Activated CD4-positive, alpha-beta T cell treated with anti-CD3 and anti-CD28 coated beads, Interleukin-2, amount 50 U/mL, for 48 hours (primary cell): ENCODE data around the gene SLC35A3.
"Not testable (repeated sequence)": the region's sequence is repeated elsewhere in the genome, so short reads cannot be mapped to it uniquely, and the experiment has no call there.

Experiments used
- DNase-seq, 2 experiments: peaks; one replicate each; pipeline ENCODE4 v3.0.0-alpha.2; 2020

Gene SLC35A3

DNA sequence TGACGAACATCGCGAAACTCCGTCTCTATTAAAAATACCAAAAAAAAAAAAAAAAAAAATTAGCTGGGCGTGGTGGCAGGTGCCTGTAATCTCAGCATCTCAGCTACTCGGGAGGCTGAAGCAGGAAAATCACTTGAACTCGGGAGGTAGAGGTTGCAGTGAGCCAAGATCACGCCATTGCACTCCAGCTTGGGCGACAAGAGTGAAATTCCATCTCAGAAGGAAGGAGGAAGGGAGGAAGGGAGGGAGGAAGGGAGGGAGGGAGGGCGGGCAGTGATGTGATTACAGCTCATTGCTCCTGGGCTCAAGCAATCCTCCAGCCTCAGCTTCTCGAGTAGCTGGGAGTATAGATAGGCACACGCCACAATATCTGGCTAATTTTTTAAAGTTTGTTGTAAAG is 7.5 kb downstream of the SLC35A3 start:
- DNase-seq, result not testable (repeated sequence)

- no peak for DNase-seq
Measured at GRCh38 chr1:99978218-99978617, 8.4 kb downstream of the SLC35A3 start.

- no peak for DNase-seq
Measured at GRCh38 chr1:99979091-99979490, 9.3 kb downstream of the SLC35A3 start.

DNA sequence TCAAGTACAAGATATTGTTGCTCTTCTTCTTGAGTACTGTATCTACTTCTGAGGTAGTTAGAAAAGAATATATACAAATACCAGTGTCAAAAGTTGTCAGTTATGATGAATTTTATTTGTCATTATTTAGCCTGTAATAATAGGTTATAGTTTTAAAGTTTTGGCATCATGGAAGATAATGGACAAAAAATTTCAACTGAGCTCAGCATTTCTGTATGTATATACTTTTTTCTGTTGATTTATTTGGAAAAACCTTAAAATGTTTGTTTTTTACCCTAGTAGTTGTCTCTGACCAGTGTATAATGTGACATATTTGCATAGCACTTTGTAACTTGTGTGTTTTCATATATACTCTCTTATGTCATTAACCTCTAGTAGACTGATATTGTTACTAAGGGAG is 11.1 kb downstream of the SLC35A3 start:
- no peak for DNase-seq

- DNase-seq, result no peak
Measured at GRCh38 chr1:99986656-99987225, 16.9 kb downstream of the SLC35A3 start.

- no peak for DNase-seq
Measured at GRCh38 chr1:99988210-99988765, 18.5 kb downstream of the SLC35A3 start.

- no peak for DNase-seq
Measured at GRCh38 chr1:99992044-99992722, 22.4 kb downstream of the SLC35A3 start.

- DNase-seq, result no peak
Measured at GRCh38 chr1:99992760-99993467, 23.1 kb downstream of the SLC35A3 start.

- DNase-seq, result no peak
Measured at GRCh38 chr1:99993468-99993845, 23.7 kb downstream of the SLC35A3 start.

GRCh38 chr1:99994496-99994895 is 24.7 kb downstream of the SLC35A3 start:
- DNase-seq, result no peak

GRCh38 chr1:99996951-99997350 is 27.2 kb downstream of the SLC35A3 start:
- DNase-seq, result no peak

- DNase-seq, result no peak
Measured at GRCh38 chr1:100001462-100001861, 31.7 kb downstream of the SLC35A3 start.

- DNase-seq, result no peak
Measured at GRCh38 chr1:100005424-100005823, 35.6 kb downstream of the SLC35A3 start.

- no peak for DNase-seq
Measured at GRCh38 chr1:100006688-100007087, 36.9 kb downstream of the SLC35A3 start.

- DNase-seq, result no peak
Measured at GRCh38 chr1:100009458-100009857, 39.7 kb downstream of the SLC35A3 start.

GRCh38 chr1:100010804-100011203 is 41.0 kb downstream of the SLC35A3 start:
- no peak for DNase-seq

DNA sequence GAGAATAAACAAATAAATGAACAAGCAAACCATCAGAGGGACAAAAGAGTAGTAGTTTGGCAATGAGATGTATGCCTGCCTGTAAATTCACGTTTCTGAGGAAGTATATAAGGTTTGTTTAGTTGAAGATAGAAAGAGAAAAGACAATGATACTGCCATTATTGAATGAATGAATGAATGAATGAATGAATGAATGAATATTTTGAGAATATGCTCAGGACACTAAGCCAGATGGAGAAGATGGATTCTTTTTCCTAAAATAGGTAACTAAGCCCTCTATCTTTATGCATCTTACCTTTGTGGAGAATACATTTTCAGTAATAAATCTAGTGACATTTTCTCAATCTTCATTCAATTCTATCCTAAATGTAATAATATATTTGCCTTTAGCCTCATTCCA is 49.4 kb downstream of the SLC35A3 start:
- no peak for DNase-seq

DNA sequence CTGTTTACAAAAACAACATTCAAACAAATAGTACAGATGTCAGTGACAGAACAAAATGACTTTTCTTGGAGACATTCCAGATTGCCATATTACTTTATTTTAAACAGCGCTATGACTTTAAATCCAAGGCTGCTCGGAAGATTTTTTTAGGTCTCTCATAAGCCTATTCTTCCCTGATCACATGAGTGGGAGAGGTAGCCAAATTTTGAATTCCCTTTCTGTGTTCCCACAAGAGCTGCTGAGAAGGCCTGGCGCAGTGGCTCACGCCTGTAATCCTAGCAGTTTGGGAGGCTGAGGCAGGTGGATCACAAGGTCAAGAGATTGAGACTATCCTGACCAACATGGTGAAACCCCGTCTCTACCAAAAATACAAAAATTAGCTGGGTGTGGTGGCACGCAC is 53.7 kb downstream of the SLC35A3 start:
- no peak for DNase-seq

GRCh38 chr1:100027212-100027611 is 57.4 kb downstream of the SLC35A3 start:
- DNase-seq, result no peak

DNA sequence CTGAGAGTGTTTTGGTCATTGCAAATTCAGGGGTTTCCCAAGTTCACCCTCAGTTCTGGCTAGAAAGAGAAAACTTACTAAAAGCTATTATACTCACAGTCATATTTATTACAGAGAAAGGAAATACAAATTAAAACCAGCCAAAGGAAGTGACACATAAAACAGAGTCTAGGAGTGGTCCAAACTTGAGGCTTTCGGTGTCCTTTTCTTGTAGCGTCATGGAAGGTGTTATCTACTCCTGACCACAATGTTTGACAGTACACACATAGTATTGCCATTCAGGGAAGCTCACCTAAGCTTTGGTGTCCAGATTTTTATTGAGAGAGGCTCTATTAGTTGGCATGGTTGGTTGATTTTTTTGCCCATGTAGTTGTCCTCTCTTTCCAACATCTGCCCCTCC is 59.0 kb downstream of the SLC35A3 start:
- no peak for DNase-seq

GRCh38 chr1:100034470-100034869 is 64.7 kb downstream of the SLC35A3 start:
- no peak for DNase-seq

GRCh38 chr1:100035214-100035613 is 65.4 kb downstream of the SLC35A3 start:
- no peak for DNase-seq

DNA sequence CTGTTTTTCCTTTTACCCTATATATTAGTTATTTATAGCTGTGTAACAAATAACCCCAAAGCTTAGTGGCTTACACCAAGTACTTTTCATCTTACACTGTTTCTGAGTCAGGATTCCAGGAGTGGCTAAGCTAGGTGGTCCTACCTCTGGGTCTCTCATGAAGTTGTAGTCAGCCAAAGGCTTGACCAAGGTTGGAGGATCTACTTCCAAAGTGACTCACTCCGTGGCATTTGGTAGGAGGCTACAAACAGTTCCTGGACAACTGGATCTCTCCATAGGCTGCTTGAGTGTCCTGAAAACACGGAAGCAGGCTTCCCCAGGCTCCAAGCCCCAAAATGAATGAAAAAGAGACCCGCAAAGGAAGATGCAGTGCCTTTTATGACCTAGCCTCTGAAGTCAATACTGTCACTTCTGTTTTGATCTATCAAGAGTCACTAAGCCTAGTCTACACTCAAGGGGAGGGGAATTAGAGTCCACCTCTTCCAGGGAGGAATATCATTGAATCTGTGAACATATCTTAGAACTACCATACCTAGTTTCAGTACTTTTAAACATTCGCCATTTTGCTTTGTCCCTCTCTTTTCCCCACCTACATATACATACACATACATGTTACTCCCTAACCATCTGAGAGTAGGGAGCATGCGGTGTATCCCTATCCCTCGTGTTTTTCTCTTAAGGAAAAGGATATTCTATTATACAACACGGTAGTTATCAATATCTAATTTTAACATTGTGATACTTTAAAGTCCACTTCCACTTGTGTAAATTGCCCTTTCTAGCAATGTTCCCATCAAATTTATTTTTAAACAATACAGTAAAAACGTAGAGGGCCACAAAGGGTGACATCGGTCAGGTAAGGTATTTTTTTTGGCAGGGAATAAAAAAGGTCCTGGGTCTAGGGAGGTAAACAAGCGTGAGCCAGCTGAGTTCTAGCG is 67.2 kb downstream of the SLC35A3 start:
- DNase-seq, result no peak
